Measurements from ENCODE around the gene FXYD7. TPM values are rescaled to one million over a fixed set of nuclear protein-coding genes. Genes with fewer than 3 reads are reported as not detected.

The FXYD7 gene
- total and polyA plus RNA-seq, 2 of the 13 experiments (the other 11 are each of a cell fraction or from before 2014, with no cell fraction given), result 0.55 TPM; not detected in 1

GRCh38 chr19:35099155-35099896 is 43.7 kb upstream of the FXYD7 start (continued):
- TF ChIP-seq, protein P1, sequence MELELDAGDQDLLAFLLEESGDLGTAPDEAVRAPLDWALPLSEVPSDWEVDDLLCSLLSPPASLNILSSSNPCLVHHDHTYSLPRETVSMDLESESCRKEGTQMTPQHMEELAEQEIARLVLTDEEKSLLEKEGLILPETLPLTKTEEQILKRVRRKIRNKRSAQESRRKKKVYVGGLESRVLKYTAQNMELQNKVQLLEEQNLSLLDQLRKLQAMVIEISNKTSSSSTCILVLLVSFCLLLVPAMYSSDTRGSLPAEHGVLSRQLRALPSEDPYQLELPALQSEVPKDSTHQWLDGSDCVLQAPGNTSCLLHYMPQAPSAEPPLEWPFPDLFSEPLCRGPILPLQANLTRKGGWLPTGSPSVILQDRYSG (CRISPR knock-in tag; IDR thresholded peaks at IDR 0.05), result no peak
- TF ChIP-seq ZNF121 (CRISPR knock-in tag; IDR thresholded peaks at IDR 0.05), result peak; percentile 77
- TF ChIP-seq, protein P2, sequence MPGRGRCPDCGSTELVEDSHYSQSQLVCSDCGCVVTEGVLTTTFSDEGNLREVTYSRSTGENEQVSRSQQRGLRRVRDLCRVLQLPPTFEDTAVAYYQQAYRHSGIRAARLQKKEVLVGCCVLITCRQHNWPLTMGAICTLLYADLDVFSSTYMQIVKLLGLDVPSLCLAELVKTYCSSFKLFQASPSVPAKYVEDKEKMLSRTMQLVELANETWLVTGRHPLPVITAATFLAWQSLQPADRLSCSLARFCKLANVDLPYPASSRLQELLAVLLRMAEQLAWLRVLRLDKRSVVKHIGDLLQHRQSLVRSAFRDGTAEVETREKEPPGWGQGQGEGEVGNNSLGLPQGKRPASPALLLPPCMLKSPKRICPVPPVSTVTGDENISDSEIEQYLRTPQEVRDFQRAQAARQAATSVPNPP (CRISPR knock-in tag; IDR thresholded peaks at IDR 0.05), result no peak

- BruUV-seq (replicated peaks), result no TSS peak
- POLR2A ChIA-PET, result no interaction called here
- FAIRE-seq, result no peak
- Histone ChIP-seq H3K9ac (ENCODE audit: insufficient read depth, low read depth, low read length) (no peak overlapping the region), H3K4me2 (ENCODE audit: low read depth, low read length) (no peak overlapping the region), H2AFZ (ENCODE audit: low read length) (no peak overlapping the region), H3K4me3 (replicated peaks in 1 of 3; ENCODE audit: insufficient read depth in 1 of 3, low read depth in 2 of 3, low read length in 3 of 3) (peak overlapping the region in 1 of 3 experiments; percentile 3; a peak in 1 of 6 replicates), H3K27ac (ENCODE audit: extremely low read length, insufficient read depth, low read length) (no peak overlapping the region), H3K27me3 (ENCODE audit: control insufficient read depth in 1 of 2, insufficient read depth in 2 of 2, low read length in 2 of 2) (peaks cover 0 to 4% of the 10 kb centered on the region in 2 experiments; a peak in 1 of 5 replicates), H3K79me2 (ENCODE audit: insufficient read depth, low read length) (no peaks in the 10 kb centered on the region), H4K20me1 (ENCODE audit: insufficient read depth, low read length) (no peaks in the 10 kb centered on the region), H3K4me1 (ENCODE audit: insufficient read depth, low read length) (peaks cover 45% of the 10 kb centered on the region), H3K9me3 (ENCODE audit: low read length) (no peaks in the 10 kb centered on the region), H3K36me3 (replicated peaks in 1 of 2; ENCODE audit: control insufficient read depth in 1 of 2, insufficient read depth in 2 of 2, low read length in 2 of 2) (no peaks in the 10 kb centered on the region)
- CTCF ChIA-PET (ENCODE audit: low intra/inter-chr PET ratio, low total read pairs), result no interaction called here
- in situ Hi-C loops (cut with HindIII; ENCODE audit: extremely low pct_ligation_motif_present, low pct_unique_long_range_greater_than_20kb) (no loop called here), intact Hi-C loops (cut with micrococcal nuclease; ENCODE audit: unreplicated experiment) (loop anchor here (2.0 kb wide), 1 partner anchor 57 kb away; no protein-coding TSS in a partner anchor)
- DNase-seq (ENCODE audit: low spot score), result no peak
- no peak for TF ChIP-seq ZNF207 (IDR thresholded peaks at IDR 0.05; ENCODE audit: borderline replicate concordance)
- TF ChIP-seq HNRNPL (IDR thresholded peaks at IDR 0.05; ENCODE audit: low read depth, low read length), result peak; percentile 67; the same call in 1 of the 2 replicates
- ATAC-seq, result no peak
- WGBS (ENCODE audit: low lambda C conversion rate), result 73% methylated on average over 8 of the region's 13 CpGs
Measured at GRCh38 chr19:35099897-35100275, 43.2 kb upstream of the FXYD7 start.

Measured in HepG2 (cell line).